Psoas muscle (tissue), 8 donors: Measurements from ENCODE around the gene AOPEP. TPM values are rescaled to one million over a fixed set of nuclear protein-coding genes. Genes with fewer than 3 reads are reported as not detected.

Source experiments
- ATAC-seq, 4 donors: fragments of 200-7000 bp; cut with Tn5 transposase; one replicate each; pipeline ENCODE4 v1.9.1; 2020; ENCODE audit warnings: moderate library complexity in 3 of 4, mild to moderate bottlenecking in 2 of 4
- DNase-seq, 2 donors: peaks; one replicate each; pipeline ENCODE4 v3.0.0-alpha.2; 2020
- H3K27ac ChIP-seq: fragments of 200-600 bp; one replicate; pipeline ENCODE4 v1.8.0; 2022
- H3K27me3 ChIP-seq, 3 donors: fragments of 200-600 bp in 1 of 3; one replicate each; pipeline versions ENCODE4 v1.6.1 to v1.8.0; 2013 to 2022; ENCODE audit warnings: low read length in 2 of 3, mild to moderate bottlenecking in 2 of 3, moderate library complexity in 1 of 3; ENCODE audit not compliant: insufficient read depth in 3 of 3
- H3K36me3 ChIP-seq, 2 donors: fragments of 200-600 bp in 1 of 2; one replicate each; pipeline versions ENCODE4 v1.6.1 to v1.8.0; 2013 to 2022; ENCODE audit warnings: low read depth in 1 of 2, mild to moderate bottlenecking in 1 of 2, moderate library complexity in 1 of 2; ENCODE audit not compliant: insufficient read depth in 1 of 2
- H3K4me1 ChIP-seq: fragments of 200-600 bp; one replicate; pipeline ENCODE4 v1.8.0; 2022
- H3K4me3 ChIP-seq: fragments of 200-600 bp; one replicate; pipeline ENCODE4 v1.8.0; 2022; ENCODE audit warnings: mild to moderate bottlenecking
- H3K9me3 ChIP-seq: fragments of 200-600 bp; one replicate; pipeline ENCODE4 v1.8.0; 2022
- WGBS, 3 donors: extraction: QIAGEN DNeasy Blood & Tissue Kit; methylation state at CpG; one replicate each; pipeline versions ENCODE4 v1.1.6 to v1.1.7; 2013; 5-methylcytosine and 5-hydroxymethylcytosine counted together
- intact Hi-C, 2 donors: fragments of 100-400 bp; cut with DNase I; formaldehyde crosslinking; loops; one replicate each; pipeline versions ENCODE4 v1.11.0 to v1.14.2; 2022
- polyA plus RNA-seq, 3 donors: library from polyadenylated mRNA; stranded (reverse); fragments of 200-250 nt; gene quantifications; one replicate each; pipeline ENCODE4 v1.2.3, GENCODE V29; 2013
- total RNA-seq, 4 donors: library from RNA; stranded (reverse); fragmentation: NEBNext Ultra II Directional in 2 of 4; extraction: Animal tissue kit (Norgen Biotek cat#: 25700) in 2 of 4; gene quantifications; one replicate each; pipeline versions ENCODE4 v1.2.1 to v1.2.4, GENCODE V29; 2021 to 2023
- TF ChIP-seq, protein P1 (sequence below): fragments of 200-600 bp; IDR thresholded peaks from one replicate; pipeline ENCODE4 v1.8.0; 2022; ENCODE audit warnings: antibody characterized with exemption
- donor health status: healthy with polysubstance abuse.
- donor health status: DM: no; HTN: no; CAD: no; lungs with moderate emphysema.
- donor health status: Bipolar disorder and iron deficiency.
- donor health status: healthy.
- donor health status: DM: yes; HTN: yes; CAD: no.
- donor health status: DM: no; HTN: no; CAD: no.
- donor health status: DM: no; HTN: no; CAD: no.
- donor health status: DM: yes; HTN: yes; CAD: no.

The AOPEP gene
- total and polyA plus RNA-seq, 7 donors, result 46.4 to 96.9 (median 78.6) TPM

DNA sequence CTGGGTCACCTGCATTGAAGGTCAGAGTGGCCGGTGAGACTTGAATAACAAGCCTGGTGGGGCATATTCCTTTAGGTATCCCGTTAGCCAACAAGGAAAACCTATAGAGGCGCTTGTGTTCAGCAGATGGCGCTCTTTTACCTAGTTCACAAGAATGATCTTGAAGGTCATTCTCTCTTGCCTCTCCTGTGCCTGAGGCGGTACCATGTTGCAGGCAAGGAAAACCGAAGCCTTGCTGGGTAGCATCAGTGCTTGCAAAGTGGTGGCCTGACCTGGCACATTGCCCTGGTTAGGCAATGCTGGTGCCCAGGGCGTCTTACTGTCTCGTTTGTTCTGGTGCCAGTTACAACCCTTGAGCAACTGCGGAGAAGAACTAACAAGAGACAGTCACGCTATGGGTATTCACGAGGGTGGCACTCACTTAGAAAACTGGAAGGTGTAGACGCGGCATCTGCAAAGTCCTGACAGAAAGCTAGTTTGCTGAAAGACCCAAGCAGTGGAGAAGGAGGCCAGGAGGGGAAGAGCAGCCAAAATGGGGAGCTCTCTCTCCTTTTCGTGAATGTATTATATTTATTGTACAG lies 56.7 kb downstream of the AOPEP start:
- intact Hi-C loops, result loop anchor here (1.0 to 10.0 kb wide), 5 partner anchors 89 to 348 kb away; no protein-coding TSS in a partner anchor
- DNase-seq (peak; percentile 88 to 95), ATAC-seq (peak; percentile 92 to 97 (median 94))
- Histone ChIP-seq H3K27ac (peak overlapping the region; percentile 65), H3K4me3 (no peak overlapping the region), H3K4me1 (peaks cover 27% of the 10 kb centered on the region), H3K36me3 (no peaks in the 10 kb centered on the region), H3K9me3 (no peaks in the 10 kb centered on the region), H3K27me3 (no peaks in the 10 kb centered on the region)
- TF ChIP-seq, protein P1, sequence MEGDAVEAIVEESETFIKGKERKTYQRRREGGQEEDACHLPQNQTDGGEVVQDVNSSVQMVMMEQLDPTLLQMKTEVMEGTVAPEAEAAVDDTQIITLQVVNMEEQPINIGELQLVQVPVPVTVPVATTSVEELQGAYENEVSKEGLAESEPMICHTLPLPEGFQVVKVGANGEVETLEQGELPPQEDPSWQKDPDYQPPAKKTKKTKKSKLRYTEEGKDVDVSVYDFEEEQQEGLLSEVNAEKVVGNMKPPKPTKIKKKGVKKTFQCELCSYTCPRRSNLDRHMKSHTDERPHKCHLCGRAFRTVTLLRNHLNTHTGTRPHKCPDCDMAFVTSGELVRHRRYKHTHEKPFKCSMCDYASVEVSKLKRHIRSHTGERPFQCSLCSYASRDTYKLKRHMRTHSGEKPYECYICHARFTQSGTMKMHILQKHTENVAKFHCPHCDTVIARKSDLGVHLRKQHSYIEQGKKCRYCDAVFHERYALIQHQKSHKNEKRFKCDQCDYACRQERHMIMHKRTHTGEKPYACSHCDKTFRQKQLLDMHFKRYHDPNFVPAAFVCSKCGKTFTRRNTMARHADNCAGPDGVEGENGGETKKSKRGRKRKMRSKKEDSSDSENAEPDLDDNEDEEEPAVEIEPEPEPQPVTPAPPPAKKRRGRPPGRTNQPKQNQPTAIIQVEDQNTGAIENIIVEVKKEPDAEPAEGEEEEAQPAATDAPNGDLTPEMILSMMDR, result peak; percentile 76
- WGBS, 3 donors, result 24 to 35% (median 24%) methylated on average over 14 of the region's 14 CpGs

- no peaks in the 10 kb centered on the region for H3K9me3 ChIP-seq
- H3K27ac ChIP-seq, result peak overlapping the region; percentile 65
- H3K36me3 ChIP-seq, result no peaks in the 10 kb centered on the region
- TF ChIP-seq, protein P1, result no peak
- ATAC-seq (no peak), DNase-seq (no peak)
- intact Hi-C loops, result loop anchor here (1.0 to 10.0 kb wide), 5 partner anchors 88 to 347 kb away; no protein-coding TSS in a partner anchor
- no peaks in the 10 kb centered on the region for H3K27me3 ChIP-seq
- WGBS, 3 donors, result 96 to 100% (median 98%) methylated on average over 2 of the region's 2 CpGs
- H3K4me1 ChIP-seq, result peaks cover 27% of the 10 kb centered on the region
- H3K4me3 ChIP-seq, result no peak overlapping the region
Measured at GRCh38 chr9:94783928-94784327, 57.4 kb downstream of the AOPEP start.

- TF ChIP-seq, protein P1, result no peak
- WGBS, 3 donors, result 73 to 76% (median 76%) methylated on average over 10 of the region's 10 CpGs
- no peaks in the 10 kb centered on the region for H3K27me3 ChIP-seq
- H3K27ac ChIP-seq, result no peak overlapping the region
- H3K36me3 ChIP-seq, result no peaks in the 10 kb centered on the region
- intact Hi-C loops, result loop anchor here in 1 of 2 donors (10.0 kb wide), 1 partner anchor 219 kb away; no protein-coding TSS in a partner anchor
- ATAC-seq (no peak), DNase-seq (no peak)
- H3K4me3 ChIP-seq, result no peak overlapping the region
- H3K9me3 ChIP-seq, result no peaks in the 10 kb centered on the region
- peaks cover 23% of the 10 kb centered on the region for H3K4me1 ChIP-seq
Measured at GRCh38 chr9:94785215-94786169, 59.0 kb downstream of the AOPEP start.

DNA sequence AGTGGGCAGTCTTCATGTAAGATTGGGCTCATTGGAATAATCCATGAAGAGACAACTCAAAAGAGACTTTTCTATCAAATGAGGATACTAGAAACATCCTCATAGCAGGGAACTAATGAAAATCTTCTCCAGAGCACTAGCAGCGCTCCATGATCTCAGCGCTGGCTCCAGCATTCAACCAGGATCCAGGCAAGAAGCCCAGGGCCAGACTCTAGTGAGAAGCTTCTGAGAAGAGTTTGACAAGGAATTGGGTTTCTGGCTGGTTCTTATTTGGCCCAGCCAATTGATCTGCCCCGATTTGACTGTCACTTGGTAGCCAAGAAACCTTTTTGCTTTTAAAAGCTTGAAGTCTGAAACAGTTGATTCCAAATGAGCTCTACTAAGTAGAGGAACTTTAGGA lies 60.1 kb downstream of the AOPEP start:
- DNase-seq, result no peak
- no peak for ATAC-seq
- intact Hi-C loops, result loop anchor here in 1 of 2 donors (10.0 kb wide), 1 partner anchor 218 kb away; no protein-coding TSS in a partner anchor
- TF ChIP-seq, protein P1, result no peak
- 58 to 84% (median 67%) methylated on average over 3 of the region's 3 CpGs for WGBS, 3 donors
- Histone ChIP-seq H3K27me3 (no peaks in the 10 kb centered on the region), H3K4me3 (no peak overlapping the region), H3K4me1 (peaks cover 16% of the 10 kb centered on the region), H3K27ac (no peak overlapping the region), H3K36me3 (no peaks in the 10 kb centered on the region), H3K9me3 (no peaks in the 10 kb centered on the region)
